MV-4-11 (cell line): ENCODE data around the gene GNPDA1.
A peak's percentile ranks its signal among the peaks of the same experiment; 100 is the strongest.
"Not testable (repeated sequence)": the region's sequence is repeated elsewhere in the genome, so short reads cannot be mapped to it uniquely, and the experiment has no call there.

Experiments
- DNase-seq: peaks from one replicate; lab custom pipeline; 2025; lab: John Stamatoyannopoulos, UW

Gene GNPDA1

DNA sequence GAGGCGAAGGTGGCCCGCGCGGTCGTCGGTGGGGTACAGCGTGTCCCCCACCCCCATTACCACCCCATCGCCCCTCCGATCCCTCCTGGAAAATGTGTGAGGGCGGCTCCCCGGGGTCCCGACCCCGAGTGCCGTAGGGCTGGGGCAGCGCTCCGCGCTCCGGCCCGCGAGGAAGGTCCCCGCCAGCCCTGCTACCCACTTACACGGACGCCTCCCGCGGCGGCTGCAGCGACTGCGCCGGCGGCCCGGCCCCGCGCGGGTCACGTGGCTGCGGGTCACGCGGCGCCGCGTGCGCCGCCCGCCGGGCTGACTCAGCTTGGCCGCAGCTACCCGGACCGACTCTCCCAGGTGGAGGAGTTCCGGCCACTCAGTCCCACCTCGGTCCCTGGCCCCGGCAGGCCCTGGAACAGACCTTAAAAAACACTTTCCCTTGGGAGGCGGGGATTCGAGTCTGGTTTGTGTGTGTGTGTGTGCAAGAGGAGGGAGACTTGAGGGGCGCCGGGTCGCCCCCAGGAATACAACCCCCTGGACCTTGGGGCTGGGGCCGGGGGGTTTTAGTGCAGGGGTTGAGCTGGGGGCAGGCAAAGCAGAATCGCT lies at the start of gene GNPDA1:
Gene GNPDA1, minus strand, starts transcription at position 236 of the 597 bp plus-strand sequence. CDS start 992 bp downstream, outside the sequence.
- peak; percentile 51 for DNase-seq

DNA sequence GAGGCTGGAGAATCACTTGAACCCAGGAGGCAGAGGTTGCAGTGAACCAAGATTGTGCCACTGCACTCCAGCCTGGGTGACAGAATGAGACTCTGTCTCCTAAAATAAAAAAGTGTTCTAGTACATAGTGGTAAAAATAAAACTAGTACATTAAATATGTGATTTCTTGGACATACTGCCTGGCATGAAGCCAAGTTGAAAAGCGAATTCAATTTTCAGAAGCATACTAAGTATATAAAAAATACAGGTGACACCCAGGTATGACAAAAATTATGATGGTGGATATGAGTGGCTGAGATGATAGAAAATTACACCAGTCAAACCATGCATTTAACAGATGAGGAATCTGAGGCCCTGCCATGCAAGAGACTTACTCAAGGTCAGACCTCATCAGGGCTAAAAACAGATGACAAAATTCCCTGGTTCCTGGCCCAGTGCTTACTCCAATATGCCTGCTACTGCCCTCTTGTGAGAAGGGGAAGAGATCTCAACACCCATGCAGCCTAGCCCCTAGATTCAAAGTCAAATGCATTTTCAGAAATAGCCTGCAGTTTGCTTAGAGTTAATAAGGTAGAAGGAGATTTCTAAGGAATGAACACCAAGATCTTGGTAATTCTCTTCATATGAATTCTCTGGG lies 46.6 kb upstream of the GNPDA1 start:
- peak; percentile 42 for DNase-seq

DNA sequence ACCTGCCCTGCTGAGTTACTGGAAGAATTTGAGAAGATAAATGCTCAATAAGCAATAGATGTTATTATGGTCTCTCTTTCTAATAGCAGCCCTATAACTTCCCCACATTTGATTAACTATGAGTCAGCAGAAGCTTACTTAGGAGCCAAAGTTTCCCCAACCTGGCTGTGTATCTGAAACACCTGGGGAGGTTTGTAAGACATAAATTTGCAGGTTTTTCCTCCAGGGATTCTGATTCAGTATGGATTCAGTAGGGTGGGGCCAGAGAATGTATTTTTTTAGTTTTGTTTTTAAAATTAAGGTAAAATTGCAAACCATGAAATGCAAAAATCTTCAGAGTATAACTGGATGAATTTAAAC lies 44.9 kb upstream of the GNPDA1 start:
- DNase-seq = no peak

DNA sequence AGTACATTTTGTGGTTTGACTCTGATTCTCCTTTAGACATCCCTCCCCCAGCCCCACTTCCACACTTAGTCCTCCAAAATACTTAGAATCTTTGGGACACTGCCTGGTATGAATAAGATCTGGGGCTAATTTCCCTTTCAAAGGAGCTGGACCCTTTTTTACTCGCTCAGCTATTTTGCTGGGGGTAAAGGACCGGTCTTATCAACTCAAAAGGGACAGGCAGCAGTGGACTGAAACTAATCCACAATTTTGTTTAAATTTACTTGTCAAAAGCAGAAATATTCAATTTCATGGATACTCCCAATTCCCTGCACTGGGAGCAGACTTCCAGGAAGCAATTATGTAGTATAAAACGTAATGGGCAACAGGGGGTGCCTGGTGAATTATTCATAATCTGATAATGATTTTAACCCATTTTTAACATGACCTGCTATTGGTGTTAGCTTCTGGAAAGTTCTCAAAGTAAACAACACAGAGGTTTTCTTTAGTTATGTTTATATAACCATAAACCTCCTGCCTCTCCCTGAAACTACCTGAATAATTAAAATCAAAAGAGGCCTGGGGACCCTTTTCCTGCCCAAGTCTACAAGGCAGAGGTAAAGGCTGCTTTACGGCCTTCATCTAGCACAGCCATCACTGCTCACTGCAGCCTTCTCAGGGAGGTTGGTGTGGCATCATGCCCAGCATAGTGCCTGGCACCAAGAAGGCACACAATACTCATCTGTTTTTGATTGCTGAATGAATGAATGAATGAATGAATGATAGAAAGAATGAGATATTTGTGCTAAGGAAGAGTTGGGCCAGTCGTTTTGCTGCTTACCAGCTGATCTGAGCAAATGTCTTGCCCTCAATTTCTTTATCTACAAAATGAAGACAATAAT lies 44.2 kb upstream of the GNPDA1 start:
- DNase-seq = no peak

DNA sequence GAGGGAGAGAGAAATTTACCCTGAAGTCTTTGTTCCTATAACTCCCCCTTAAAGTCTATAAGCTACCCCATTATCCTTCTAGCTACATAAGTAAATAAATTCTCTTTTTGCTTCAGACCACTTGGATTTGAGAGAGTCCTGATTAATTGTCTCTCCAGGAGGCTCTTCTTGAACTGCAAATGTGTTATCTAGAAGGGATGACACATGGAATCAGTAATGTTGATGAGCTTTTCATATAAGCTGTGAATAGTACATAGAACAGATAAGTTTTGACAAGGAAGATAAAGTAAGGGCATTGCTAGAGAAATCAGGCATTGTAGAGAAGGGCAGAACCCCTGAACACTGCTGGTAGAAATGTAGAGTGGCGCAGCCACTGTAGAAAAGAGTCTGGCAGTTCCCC lies 42.5 kb upstream of the GNPDA1 start:
- DNase-seq = no peak

DNA sequence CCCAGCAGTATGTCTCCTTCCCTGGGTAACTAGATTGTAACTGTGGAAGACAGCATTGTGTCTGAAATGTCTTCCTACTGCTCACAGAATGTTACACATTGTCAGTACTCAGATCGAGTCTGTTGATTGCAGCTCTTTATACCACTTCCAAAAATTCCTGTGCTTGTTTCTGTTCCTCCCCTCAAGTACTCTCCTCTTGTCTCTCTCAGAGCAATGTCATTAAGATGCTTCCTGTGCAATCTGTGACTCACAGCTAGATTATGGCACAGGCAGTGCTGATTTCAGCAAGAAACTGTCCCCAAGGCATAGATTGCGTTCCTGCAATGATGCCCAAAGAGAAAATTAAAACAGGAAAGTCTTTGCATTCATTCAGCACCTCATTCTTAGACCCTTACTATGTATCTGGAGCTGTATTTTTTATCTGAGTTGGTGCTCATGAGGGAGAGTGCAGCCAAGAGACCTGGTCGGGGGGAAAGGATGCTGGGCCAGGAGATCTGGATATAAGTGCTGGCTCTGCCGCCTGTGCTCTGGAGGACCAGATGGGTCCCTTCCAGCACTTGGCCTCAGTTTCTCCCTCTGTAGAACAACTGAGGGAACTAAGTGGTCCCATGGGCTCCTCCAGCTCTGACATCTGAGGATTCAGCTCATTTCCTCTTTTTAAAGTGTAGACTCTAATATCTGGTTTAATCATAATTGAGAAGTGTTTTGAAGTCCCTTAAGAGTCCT lies 40.8 kb upstream of the GNPDA1 start:
- peak; percentile 95 for DNase-seq

DNA sequence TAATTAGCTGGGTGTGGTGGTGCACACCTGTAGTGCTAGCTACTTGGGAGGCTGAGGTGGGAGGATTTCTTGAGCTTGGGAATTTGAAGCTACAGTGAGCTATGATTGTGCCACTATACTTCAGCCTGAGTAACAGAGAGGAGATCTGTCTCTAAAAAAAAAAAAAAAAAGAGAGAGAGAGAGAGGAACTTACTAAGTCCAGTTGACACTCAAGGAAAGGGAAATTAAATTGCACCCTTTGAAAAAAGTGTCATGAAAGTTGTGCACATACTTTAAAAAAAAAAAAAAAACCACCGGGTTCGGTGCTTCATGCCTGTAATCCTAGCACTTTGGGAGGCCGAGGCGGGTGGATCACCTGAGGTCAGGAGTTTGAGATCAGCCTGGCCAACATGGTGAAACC lies 39.2 kb upstream of the GNPDA1 start:
- peak; percentile 73 for DNase-seq

DNA sequence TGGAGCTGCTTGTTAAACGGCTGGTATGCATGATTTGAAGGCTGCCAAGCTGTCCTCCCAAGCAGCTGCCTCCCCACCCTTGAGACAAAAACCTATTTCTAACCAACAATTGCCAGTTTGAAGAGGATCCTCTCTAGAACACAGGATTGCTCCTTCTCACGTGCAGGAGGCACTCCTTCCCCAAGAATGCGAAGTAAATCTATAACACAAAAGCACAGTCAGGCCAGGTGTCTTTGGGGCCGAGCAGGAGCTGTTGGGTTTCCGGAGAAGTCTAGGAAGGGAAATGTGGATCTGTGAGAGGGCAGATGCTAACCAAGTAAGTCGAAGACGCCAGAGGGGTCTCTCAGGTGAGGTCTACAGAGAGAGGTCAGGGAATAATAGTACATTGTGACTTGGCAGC lies 35.4 kb upstream of the GNPDA1 start:
- DNase-seq = no peak

DNA sequence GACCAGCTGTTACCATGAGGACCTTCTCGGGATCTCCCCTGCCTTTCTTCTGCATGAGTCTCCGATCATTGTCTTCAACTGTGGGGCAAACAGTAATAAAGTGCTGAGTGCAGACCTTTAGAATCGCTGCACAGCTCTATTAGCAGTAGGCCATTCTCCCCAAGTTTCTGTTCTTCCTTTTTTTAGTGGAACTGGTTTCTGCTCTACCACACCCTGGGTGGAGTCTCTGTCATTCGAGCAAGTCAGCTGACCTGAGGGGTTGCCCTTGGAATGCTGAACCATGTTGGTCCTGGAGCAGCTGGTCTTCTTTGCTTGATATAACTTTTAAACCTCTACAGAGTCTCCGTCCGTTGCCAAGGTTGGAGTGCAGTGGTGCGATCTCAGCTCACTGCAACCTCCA lies 33.4 kb upstream of the GNPDA1 start:
- DNase-seq = peak; percentile 87

DNA sequence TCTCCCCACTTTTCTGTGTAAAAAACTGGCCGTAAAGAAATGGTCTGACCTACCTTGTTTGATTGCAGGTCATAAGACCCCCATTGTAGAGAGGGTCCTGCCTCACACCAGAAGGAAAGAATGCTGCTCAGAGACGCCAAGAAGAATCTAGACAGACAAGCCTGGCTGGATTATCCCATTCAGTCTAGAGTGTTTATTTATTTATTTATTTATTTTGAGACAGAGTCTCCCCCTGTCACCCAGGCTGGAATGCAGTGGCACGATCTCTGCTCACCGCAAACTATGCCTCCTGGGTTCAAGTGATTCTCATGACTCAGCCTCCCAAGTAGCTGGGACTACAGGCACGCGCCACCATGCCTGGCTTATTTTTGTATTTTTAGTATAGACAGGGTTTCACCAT lies 28.1 kb upstream of the GNPDA1 start:
- DNase-seq = not testable (repeated sequence)

DNA sequence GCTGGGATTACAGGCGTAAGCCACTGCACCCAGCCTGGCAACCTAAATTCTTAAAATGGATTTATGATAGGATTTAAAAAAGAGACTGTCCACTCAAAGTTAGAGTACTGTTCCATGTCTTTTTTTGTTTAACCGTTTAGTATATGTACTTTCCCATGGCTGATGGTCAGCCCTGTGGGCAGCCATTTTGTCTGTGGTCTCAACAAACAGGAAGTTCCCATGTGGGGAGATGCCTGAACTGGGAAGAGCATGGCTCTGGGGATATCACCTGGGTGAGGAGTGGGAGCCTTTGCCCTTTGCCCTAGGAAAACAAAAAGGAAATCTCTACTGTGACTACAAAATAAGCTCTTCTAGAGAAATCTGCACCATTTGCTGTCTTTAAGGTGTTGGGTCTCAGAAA lies 27.5 kb upstream of the GNPDA1 start:
- DNase-seq = no peak

DNA sequence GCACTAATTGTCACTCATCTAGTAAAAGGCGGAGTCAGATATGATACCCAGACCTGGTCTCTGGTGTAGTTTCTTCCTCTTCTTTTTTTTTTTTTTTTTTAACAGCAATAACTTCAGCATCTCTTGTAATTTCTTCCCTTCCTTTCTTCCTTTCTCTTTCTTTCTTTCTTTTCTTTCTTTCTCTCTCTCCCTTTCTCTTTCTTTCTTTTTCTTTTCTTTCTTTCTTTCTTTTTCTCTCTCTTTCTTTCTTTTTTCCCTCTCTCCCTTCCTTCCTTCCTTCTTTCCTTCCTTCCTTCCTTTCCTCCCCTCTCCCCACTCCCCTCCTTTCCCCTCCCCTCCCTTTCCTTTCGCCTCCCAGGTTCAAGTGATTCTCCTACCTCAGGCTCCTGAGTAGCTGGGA lies 25.9 kb upstream of the GNPDA1 start:
- no peak for DNase-seq

DNA sequence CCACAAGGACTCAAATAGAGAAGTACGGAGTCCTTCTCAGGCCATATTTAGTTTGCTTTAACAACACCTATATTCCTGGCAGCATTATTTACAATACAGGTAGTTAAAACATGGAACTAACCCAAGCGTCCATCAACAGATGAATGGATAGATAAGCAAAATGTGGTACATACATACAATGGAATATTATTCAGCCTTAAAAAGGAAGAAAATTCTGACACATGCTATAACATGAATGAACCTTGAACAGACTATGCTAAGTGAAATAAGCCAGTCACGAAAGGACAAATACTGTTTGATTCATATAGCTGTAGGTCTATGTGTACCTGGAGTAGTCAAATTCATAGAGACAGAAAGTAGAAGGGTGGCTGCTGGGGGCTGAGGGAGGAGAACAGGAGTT lies 24.8 kb upstream of the GNPDA1 start:
- not testable (repeated sequence) for DNase-seq

DNA sequence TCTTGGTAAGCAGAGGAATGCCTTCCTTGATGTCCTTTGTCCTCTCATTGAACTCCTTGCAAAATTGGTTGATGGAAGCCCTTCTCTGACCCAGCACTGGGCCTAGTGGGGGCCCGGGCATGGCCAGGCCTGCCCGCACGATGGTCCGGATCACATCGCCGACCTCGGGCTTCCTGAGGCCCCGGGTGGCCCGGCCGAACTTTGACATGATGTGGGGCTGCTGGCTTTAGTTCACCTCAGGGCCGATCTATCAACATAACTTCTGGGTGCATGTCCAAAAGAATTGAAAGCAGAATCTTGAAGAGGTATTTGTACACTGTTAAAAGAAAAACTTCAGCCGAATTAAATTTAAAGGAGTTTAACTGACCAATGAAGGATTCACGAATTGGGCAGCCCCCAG lies 24.1 kb upstream of the GNPDA1 start:
- no peak for DNase-seq

DNA sequence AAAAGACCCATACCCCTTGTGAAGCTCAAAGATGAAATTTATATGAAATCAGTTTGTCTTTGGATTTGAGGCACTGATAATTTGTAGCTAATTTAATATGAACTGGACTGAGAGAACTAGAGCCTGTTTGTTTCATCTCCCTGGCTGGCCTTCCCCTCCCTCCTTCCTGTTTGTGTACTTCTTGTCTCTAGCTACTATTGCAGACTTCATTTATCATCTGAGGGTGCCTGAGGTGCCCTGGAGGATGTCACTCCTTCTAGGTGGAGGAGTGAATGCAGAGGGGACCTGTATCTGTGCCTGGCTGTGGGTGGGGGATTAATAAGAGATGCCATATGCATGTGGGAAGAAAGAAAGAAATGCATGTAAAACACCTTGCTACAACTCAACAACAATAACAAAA lies 22.2 kb upstream of the GNPDA1 start:
- DNase-seq = no peak

DNA sequence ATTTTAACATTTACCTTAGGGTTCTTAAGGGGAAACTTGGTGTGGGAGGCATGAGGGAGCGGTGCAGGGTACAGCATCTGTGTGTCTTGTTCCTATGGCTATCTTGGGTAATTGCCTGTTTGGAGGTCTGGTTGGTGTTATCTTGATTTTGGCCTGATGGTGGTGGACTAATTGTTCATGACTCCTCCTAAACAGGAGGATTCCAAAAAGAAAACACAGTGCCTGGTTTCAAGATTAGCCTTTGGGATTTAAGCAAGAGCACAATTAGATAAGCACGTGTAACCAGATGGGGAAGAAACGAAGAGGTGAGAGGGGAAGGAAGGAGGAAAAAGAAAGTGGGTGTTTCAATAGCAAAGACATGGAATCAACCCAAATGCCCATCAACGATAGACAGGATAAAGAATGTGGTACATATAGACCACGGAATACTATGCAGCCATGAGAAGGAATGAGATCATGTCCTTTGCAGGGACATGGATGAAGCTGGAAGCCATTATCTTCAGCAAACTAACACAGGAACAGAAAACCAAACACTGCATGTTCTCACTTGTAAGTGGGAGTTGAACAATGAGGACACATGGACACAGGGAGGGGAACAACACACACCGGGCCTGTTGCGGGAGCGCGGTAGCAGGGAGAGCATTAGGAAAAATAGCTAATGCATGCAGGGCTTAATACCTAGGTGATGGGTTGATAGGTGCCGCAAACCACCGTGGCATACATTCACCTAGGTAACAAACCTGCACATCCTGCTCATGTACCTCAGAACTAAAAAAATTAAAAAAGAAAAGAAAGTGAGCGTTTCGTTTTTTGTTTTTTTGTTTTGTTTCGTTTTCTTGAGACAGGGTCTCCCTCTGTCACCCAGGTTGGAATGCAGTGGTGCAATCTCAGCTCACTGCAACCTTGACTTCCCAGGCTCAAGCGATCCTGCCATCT lies 21.1 kb upstream of the GNPDA1 start:
- DNase-seq = not testable (repeated sequence)

DNA sequence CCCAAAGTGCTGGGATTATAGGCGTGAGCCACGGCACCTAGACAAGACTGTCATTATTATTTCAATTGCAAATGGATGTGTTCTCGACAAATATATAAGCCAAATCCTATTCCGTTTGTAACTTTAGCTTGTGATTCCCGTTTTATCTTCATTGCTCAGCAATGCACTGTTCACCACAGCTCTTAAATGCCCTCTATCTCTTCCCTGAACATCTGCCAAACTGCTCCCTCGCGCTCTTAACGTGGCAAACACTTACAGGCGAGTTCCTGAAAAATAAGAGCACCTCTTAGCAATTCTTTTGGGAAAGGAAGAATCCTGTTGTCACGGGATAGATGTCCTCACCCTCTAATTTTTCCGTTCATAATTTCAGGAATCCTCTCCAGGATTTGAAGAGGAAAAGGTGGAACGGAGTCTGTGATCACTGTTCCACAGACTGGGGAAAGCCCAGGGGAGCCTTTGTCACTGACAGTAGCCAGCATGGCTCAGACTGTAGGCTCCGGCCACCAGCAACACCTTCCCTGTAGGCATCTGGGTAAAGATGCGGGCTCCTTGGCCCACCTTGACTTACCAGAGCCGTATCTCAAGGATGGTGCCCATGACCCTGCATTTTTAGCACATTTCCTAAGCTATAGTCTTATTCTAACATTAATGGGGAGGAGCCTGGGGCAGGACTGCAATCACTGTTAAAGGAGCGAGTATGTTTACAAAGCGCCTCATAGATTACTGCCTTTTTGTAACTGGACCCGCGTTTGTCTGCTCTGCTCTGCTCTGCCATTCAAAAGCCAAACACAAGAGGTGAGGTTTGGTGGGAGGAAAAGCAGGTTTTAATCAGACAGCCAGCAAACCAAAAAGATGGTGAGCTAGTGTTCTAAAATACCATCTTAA lies 20.2 kb upstream of the GNPDA1 start:
- no peak for DNase-seq

DNA sequence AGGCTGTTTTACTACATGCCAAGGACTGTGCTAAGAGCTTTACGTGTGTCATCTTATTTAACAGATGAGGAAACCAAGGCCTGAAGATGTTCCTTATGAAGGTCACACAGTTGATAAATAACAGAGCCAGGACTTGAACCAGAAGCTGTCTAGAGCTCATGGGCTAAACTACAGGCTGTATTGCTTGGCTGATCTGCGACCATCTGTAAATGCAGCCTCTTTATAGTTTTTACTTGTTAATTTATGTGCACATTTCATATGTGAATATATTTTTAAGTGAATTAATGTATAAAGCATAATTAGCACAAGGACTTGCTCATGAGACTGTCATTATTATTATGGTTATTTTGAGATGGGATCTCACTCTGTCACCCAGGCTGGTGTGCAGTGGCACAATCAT lies 19.3 kb upstream of the GNPDA1 start:
- no peak for DNase-seq

DNA sequence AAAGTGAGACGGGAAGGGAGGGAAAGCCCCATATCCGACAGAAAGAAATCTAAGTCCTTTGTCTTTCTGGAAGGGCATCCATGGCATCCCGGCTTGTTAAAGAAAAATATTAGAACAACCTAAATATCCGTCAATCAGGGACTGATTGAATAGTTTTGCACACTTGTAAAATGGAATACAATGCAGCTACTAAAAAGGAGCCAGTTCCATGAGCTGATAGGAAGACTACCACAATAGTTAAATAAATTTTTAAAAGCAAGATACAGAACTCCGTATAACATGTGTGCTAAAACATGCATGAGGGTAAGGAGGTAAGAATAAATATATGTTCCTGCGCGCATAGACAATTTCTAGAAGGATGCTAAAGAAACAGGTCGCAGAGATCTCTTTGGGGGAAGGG lies 12.8 kb upstream of the GNPDA1 start:
- DNase-seq = no peak

DNA sequence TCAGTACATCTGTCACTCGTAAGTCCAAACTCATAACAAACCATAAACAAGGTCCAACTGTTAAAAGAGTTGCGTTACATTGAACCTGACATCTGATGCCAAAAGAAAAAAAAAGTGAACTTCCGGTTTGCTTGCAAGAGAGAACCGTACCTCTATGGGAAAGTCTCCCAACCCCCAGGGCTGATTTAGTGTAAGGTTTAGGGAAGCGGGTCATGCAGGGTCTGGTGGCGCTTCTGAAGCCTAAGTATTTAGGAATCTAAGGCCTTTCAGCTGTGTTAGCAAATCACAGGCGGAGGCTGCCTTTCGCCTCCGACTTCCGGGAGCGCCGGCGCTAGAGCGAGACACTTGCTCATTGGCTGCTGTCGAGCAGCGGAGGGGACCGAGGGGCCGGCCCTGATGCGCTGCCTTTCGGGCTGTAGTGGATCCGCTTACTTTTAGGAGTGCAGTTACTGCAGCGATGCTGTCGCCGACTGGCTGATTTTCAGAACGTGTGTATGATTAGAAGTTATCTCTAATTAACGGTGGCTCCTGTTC lies 12.0 kb upstream of the GNPDA1 start:
- peak; percentile 90 for DNase-seq
